Uterus (tissue), 2 donors: ENCODE results near the gene ARID1B.

Experiments used
- CTCF ChIP-seq, 4 experiments: fragments of 200-600 bp in 2 of 4; fragments of 450-650 bp in 2 of 4; sonication (generic) in 2 of 4; IDR thresholded peaks; one replicate each; pipeline ENCODE4 v1.5.1; 2016 to 2019; ENCODE audit warnings: antibody characterized with exemption in 4 of 4, mild to moderate bottlenecking in 2 of 4, moderate library complexity in 1 of 4
- POLR2A ChIP-seq, 2 donors: fragments of 450-650 bp; IDR thresholded peaks; one replicate each; pipeline ENCODE4 v1.6.1; 2016; ENCODE audit warnings: antibody characterized with exemption in 2 of 2, mild to moderate bottlenecking in 1 of 2, moderate library complexity in 1 of 2

GRCh38 chr6:156842598-156843250, 65.5 kb downstream of the ARID1B start:
- TF ChIP-seq CTCF (IDR thresholded peaks at IDR 0.05) (no peak), POLR2A (IDR thresholded peaks at IDR 0.05) (no peak)
